Activated CD4-positive, alpha-beta T cell treated with anti-CD3 and anti-CD28 coated beads, Interleukin-2, amount 50 U/mL, for 48 hours (primary cell): Measurements from ENCODE around the gene HIC2.
"Not testable (repeated sequence)": the region's sequence is repeated elsewhere in the genome, so short reads cannot be mapped to it uniquely, and the experiment has no call there.

Experiments
- DNase-seq, 2 experiments: peaks; one replicate each; pipeline ENCODE4 v3.0.0-alpha.2; 2020

The HIC2 gene

GRCh38 chr22:21497984-21498383, 80.8 kb downstream of the HIC2 start:
- DNase-seq: not testable (repeated sequence)

- DNase-seq: not testable (repeated sequence)
Measured at GRCh38 chr22:21498489-21498888, 81.3 kb downstream of the HIC2 start.

GRCh38 chr22:21499623-21500506, 82.7 kb downstream of the HIC2 start:
- DNase-seq: not testable (repeated sequence)
